HG03378 (cell line): Measurements from ENCODE around the gene LIPC.

Experiments used
- ATAC-seq: cut with Tn5 transposase; IDR thresholded peaks from one replicate; pipeline ENCODE4 v1.9.1; 2021; ENCODE audit warnings: mild to moderate bottlenecking, moderate library complexity; ENCODE audit not compliant: unreplicated experiment

Gene LIPC

GRCh38 chr15:58453931-58454793, 22.4 kb downstream of the LIPC start:
- ATAC-seq, result peak; percentile 44

- no peak for ATAC-seq
These were observed 23.2 kb downstream of the LIPC start for GRCh38 chr15:58454950-58455401.

DNA sequence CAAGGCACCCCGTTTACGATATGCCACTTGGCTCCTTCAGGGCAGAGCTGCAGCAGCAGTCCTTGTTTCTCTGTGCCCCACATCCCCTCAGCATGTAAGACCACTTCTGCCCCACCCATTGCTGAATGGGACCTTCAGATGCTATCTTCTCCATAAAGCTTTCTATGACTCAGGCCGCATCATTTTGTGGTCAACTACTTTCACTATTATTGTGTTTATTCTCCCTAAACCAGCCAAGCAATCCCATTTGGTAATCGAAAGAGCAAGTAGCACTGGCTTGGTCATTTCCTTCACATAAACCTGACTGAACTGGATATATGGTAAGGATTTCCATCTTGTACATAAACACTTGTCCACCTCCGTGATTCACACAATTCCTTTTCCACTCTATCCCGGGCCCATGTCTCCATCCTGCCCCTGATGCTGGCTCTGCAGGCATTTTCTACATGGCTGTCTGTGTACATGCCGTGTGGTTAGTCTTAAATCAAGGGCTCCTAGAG, 25.7 kb downstream of the LIPC start:
- ATAC-seq, result peak; percentile 74

DNA sequence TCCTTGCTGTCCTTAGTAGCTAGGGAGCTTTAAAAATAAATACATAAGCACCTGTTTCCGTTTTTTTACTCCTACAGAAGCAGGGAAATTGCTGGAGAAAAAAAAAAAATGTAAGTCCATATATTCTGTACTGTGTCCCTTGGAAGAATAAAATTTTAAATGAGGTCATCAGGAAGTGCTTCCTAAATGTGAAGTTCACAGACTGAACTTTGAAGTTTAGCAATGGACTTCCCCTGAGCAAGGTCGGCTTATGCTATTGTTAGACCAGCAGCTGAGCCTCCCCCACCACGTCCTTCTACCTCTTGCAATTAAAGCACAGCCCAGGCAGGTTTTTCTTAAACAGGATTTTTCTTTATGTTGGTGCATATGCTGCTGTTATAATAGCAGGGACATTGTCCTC, 26.3 kb downstream of the LIPC start:
- ATAC-seq, result no peak

- ATAC-seq, result no peak
These were observed 27.3 kb downstream of the LIPC start for GRCh38 chr15:58459045-58459444.

GRCh38 chr15:58459560-58459959, 27.8 kb downstream of the LIPC start:
- no peak for ATAC-seq

GRCh38 chr15:58460116-58460790, 28.5 kb downstream of the LIPC start:
- no peak for ATAC-seq

GRCh38 chr15:58460872-58461271, 29.1 kb downstream of the LIPC start:
- ATAC-seq, result no peak

- ATAC-seq, result no peak
These were observed 30.8 kb downstream of the LIPC start for GRCh38 chr15:58462547-58462946.

DNA sequence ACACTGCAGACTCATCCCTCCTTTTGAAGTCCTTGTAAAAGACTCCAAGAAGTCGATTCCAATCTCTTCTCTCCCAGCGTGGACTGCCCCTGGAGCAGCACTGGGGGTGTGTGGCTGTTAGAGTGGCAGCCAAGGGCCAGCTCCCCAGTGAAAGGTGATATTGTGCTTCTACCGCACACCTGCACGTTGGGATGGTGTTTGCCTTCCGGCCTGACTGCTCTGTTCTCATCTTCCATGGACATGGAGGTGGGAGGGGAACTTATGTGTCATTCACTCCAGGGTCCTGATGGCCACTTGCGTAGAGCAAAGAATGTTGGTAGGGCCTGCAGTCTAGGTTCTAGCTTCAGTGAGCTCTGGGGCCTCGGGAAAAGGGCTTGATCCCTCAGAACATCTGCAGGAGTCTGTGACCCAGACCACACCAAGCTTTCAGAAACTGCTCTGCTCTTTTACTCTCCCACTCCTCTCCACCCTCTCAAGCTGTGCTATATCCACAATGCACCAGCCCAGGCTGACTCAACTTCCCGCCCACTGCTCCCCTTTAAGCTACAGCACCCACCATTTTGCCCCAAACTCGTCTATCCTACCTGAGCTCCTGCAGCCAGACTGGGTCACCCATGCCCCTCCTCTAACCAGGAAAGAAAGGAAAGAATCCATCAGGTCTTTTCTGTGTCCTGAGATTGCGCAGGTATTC, 31.3 kb downstream of the LIPC start:
- no peak for ATAC-seq

DNA sequence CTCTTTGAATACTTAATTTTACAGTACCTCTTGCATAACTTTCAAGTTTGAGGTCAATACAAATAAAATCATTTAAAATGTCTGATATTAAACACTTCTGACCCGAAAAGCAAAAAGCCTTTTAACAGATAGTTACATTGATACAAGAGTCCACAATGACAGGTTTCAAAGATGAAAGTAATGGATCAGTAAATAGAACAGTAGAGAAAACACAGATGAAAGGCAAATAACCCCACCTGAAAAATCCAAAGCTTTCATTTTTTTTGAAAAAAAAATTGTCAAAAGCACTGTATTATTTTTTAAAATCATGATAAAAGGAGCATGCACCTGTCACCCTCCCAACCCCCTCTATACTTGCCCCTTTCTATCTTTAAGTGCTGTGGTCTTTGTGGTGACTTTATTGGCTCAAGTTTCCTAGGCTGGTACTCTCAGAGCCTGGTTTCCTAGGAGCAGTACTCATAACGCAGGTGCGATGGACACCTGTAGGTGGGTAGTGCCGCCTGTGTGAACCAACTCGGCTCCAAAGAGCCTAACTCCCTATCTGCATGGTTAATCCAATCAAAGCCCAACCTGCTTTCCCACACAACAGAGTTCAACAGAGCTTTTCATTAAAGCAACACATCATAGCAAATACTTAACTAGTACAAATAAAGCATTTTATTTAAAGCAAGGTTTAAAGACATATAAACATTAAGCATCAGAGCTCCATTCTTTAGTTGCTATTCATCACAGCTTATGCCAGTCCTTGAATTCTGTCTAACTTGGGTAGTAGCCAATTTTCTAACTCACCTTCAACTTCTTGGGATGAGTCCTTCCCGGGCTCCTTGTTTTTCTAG, 32.2 kb downstream of the LIPC start:
- no peak for ATAC-seq

DNA sequence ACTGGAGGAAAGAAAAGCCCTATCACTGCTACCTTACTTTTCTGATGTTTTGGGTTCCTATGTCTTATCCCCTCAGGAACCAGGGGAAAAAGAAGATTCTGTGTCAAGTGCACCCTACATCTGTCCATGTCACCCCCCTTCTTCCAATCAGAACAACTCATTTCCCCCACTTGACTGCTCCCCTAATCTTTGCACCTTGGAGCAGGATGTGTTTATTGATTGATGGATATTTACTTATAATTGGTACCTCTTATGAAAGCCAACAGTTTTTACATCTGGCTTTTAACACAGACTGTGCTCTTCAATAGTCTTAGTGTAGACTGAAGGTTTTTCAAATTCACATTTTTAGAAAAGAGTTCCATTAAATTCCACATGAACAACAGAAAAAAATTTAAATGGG, 33.3 kb downstream of the LIPC start:
- ATAC-seq, result no peak

DNA sequence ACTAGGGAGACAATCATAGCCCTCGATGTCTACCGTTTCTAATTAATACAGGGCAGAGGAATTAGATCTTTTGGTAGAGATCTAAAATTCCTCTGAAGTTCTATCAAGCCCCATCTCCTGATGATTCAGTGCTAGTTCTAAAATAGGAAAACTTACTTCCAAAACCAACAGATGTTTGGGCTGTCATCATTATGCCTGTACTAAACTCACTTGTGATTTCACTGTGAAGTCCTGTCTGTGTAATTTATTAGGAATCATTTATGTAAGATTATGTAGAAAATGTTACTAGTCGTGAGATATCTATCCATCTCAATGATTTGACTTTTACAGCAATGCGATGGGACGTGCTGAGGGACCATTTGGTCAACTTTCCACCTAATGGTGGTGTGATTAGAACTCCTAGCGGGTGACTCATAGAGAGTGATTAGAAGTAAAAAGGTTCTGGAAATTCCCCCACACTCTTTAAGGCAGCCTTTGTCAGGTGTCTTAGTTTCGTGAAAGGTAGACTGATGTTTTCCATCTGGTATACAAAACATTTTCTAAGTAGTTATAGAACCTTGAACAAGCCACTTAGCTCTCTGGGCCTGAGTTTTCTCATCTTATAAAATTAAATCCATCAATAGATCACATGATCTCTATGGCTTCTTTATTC, 34.2 kb downstream of the LIPC start:
- ATAC-seq, result no peak

DNA sequence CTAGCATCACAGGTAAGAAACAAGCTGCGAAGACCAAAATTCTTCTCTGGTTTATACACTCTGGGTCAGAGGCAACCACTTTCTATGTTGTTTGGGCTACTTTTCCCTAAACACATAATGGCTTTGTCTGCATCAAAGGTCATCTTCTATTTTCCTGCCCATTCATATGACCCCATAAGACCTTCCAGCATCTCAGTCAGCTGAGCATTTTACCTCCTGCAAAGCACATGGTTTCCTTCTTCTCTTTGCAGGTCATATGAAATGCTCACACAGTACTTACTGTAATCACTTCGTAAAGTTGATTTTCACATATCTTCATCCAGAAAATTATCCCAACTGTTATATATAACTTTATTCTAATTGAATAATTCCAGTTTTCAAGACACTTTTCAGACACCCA, 34.8 kb downstream of the LIPC start:
- ATAC-seq, result no peak

GRCh38 chr15:58467121-58467721, 35.4 kb downstream of the LIPC start:
- no peak for ATAC-seq

DNA sequence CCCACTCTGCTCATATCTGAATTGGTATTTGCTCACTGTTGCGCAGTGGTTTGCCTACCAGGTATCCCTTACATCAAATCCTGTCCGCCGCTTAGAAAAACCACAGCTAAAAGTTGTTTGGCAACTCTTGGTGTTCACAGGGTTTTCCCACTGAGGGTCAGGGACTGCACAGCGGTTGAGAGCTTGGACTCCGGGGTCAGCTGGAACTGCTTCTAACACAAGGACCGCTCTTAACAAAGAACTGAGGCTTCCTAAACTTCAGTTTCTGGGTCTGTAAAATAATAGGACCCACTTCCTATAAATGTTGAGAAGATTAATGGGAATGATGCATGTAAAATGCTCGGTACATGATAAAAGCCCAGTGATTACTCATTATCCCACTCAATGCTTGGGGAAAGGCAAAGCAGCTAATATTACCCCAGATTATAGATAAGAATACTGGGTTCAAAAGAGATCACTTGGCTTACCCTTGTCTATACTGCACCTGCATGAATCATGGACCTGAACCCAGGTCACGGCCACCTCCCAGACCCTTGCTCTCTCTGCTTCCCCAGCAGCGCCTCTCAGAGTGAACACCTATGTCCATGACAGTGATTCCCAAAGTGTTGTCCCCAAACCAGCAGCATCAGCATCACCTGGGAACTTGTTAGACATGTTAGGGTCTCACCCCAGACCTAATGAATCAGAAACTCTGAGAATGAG, 36.1 kb downstream of the LIPC start:
- no peak for ATAC-seq

DNA sequence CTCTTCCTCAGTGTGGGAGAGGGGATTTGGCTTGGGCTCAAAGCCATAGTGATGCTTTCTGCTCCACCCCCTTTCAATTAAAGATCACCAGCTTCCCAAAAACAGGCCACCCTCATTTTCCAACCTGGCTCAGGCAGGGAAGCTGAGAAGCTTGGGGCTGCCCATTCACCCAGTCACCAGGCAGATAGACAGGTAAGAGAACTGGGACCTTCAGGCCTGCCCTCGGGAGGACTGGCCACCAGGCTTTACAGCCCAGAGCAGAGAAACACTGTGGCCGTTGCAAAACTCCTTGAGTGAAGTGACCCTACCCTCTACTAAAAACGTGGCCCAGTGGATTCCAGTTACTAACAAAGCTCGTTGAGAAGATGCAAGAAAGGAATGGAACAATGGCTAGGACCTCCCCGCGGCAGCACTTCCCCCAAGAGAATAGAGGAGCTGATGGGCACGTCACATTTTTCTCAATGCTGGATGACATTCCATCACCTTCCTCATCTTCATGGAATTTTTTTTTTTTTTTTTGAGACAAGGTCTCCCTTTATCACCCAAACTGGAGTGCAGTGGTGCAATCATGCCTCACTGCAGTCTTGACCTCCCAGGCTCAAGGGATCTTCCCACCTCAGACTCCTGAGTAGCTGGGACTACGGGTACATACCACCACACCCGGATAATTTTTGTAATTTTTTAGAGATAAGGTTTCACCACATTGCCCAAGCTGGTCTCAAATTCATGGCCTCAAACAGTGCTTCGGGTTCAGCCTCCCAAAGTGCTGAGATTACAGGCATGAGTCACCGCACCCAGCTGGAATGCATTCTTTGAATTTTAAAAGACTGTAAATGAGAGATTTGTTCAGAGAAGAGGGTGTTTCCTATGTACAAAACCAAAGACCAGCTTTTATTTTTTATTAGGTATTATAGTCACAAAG, 37.9 kb downstream of the LIPC start:
- no peak for ATAC-seq

DNA sequence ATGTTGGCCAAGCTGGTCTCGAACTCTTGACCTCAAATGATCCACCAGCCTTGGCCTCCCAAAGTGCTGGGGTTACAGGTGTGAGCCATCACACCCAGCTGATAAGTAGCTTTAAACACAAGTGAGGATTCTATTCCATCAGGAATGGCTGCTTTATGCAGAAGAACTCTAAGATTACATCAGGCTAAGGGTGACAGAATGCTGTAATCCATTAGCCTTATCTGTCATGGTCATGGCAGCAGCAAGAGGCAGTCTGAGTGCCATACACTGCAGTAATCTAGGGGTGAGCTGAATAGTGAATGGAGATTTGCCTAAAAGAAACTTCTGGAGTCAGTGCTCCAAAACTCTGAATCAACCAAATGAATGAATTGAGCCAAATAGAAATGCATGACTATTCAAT, 39.6 kb downstream of the LIPC start:
- ATAC-seq, result no peak
